GM23338 (cell line): ENCODE data around the gene RDH8. TPM values are rescaled to one million over a fixed set of nuclear protein-coding genes. Genes with fewer than 3 reads are reported as not detected.

Experiments used
- ATAC-seq: fragments of 200-7000 bp; cut with Tn5 transposase; 3 replicates; pipeline ENCODE4 v1.9.1; 2020
- DNase-seq: peaks from one replicate; pipeline ENCODE4 v3.0.0-alpha.2; 2015; ENCODE audit warnings: low spot score
- H2AFZ ChIP-seq: fragments of 200-600 bp; sonication (generic); 2 replicates; pipeline ENCODE4 v1.8.0; 2016; ENCODE audit warnings: antibody characterized with exemption, mild to moderate bottlenecking, moderate library complexity
- H3F3A ChIP-seq: fragments of 200-600 bp; sonication (generic); replicated peaks from 2 replicates; pipeline ENCODE4 v1.8.0; 2017; ENCODE audit warnings: antibody characterized with exemption, mixed run types, low read depth
- H3K27ac ChIP-seq: fragments of 200-600 bp; sonication (generic); 2 replicates; pipeline ENCODE4 v1.6.1; 2016; ENCODE audit warnings: low read depth
- H3K27me3 ChIP-seq: fragments of 200-600 bp; sonication (generic); 2 replicates; pipeline ENCODE4 v1.8.0; 2016; ENCODE audit warnings: mild to moderate bottlenecking, mixed run types, moderate library complexity; ENCODE audit not compliant: insufficient read depth
- H3K36me3 ChIP-seq: fragments of 200-600 bp; sonication (generic); 2 replicates; pipeline ENCODE4 v1.8.0; 2016; ENCODE audit warnings: mild to moderate bottlenecking; ENCODE audit not compliant: insufficient read depth
- H3K4me1 ChIP-seq: fragments of 200-600 bp; sonication (generic); 2 replicates; pipeline ENCODE4 v1.8.0; 2016; ENCODE audit warnings: mild to moderate bottlenecking, moderate library complexity; ENCODE audit not compliant: insufficient read depth
- H3K4me2 ChIP-seq: fragments of 200-600 bp; sonication (generic); 2 replicates; pipeline ENCODE4 v1.7.1; 2017; ENCODE audit warnings: mixed run types
- H3K4me3 ChIP-seq: fragments of 200-600 bp; sonication (generic); 2 replicates; pipeline ENCODE4 v1.6.1; 2016; ENCODE audit warnings: mixed run types
- H3K79me2 ChIP-seq: fragments of 200-600 bp; sonication (generic); replicated peaks from 2 replicates; pipeline ENCODE4 v1.8.0; 2017; ENCODE audit warnings: mild to moderate bottlenecking; ENCODE audit not compliant: insufficient read depth
- H3K9me2 ChIP-seq: fragments of 200-600 bp; sonication (generic); 2 replicates; pipeline ENCODE4 v1.8.0; 2017; ENCODE audit not compliant: insufficient read depth
- H4K20me1 ChIP-seq: fragments of 200-600 bp; sonication (generic); replicated peaks from 2 replicates; pipeline ENCODE4 v1.8.0; 2017; ENCODE audit warnings: mild to moderate bottlenecking; ENCODE audit not compliant: insufficient read depth
- H3K27ac Mint-ChIP-seq: 2 replicates; pipeline ENCODE4 v1.8.0; 2020; ENCODE audit warnings: inconsistent platforms, mild to moderate bottlenecking, moderate library complexity, mixed read lengths
- H3K27me3 Mint-ChIP-seq: 3 replicates; pipeline ENCODE4 v1.8.0; 2022; ENCODE audit warnings: low read depth, mild to moderate bottlenecking, moderate library complexity, mixed read lengths, inconsistent platforms; ENCODE audit not compliant: insufficient read depth, poor library complexity
- H3K36me3 Mint-ChIP-seq: 3 replicates; pipeline ENCODE4 v1.8.0; 2021; ENCODE audit warnings: low read depth, mild to moderate bottlenecking, inconsistent platforms, moderate library complexity, mixed read lengths
- H3K4me1 Mint-ChIP-seq: 3 replicates; pipeline ENCODE4 v1.8.0; 2020; ENCODE audit warnings: mild to moderate bottlenecking, inconsistent platforms, mixed read lengths
- H3K4me3 Mint-ChIP-seq: 3 replicates; pipeline ENCODE4 v1.8.0; 2021; ENCODE audit warnings: moderate library complexity, mild to moderate bottlenecking, inconsistent platforms, mixed read lengths
- H3K9me3 Mint-ChIP-seq: 3 replicates; pipeline ENCODE4 v1.8.0; 2020; ENCODE audit warnings: moderate library complexity, mild to moderate bottlenecking, inconsistent platforms, mixed read lengths
- CREB1 ChIP-seq: fragments of 250-450 bp; sonication (Bioruptor Pico); IDR thresholded peaks from 2 replicates; pipeline ENCODE4 v1.5.0; 2020; ENCODE audit warnings: low read depth, mild to moderate bottlenecking, moderate library complexity
- CTCF ChIP-seq, 2 experiments: fragments of 200-600 bp in 1 of 2; sonication (generic) in 1 of 2; conservative IDR thresholded peaks; 2 replicates each; pipeline versions ENCODE4 v1.5.1 to v1.6.1; 2016 to 2017; ENCODE audit warnings: antibody characterized with exemption in 2 of 2, low read depth in 2 of 2, mild to moderate bottlenecking in 2 of 2, moderate library complexity in 1 of 2
- ETS1 ChIP-seq: IDR thresholded peaks from 2 replicates; pipeline ENCODE4 v1.6.1; 2016; ENCODE audit warnings: antibody characterized with exemption
- EZH2 ChIP-seq: fragments of 200-600 bp; sonication (generic); IDR thresholded peaks from one replicate; pipeline ENCODE4 v1.8.0; 2017; ENCODE audit warnings: antibody characterized with exemption, mild to moderate bottlenecking, low read depth; ENCODE audit not compliant: unreplicated experiment
- EZH2phosphoT487 ChIP-seq: fragments of 200-600 bp; sonication (generic); IDR thresholded peaks from one replicate; pipeline ENCODE4 v1.8.1; 2018; ENCODE audit warnings: antibody characterized with exemption; ENCODE audit not compliant: unreplicated experiment
- JUNB ChIP-seq: IDR thresholded peaks from one replicate; pipeline ENCODE4 v1.6.1; 2016; ENCODE audit warnings: antibody characterized with exemption; ENCODE audit not compliant: unreplicated experiment
- NANOG ChIP-seq: IDR thresholded peaks from 2 replicates; pipeline ENCODE4 v1.6.1; 2016; ENCODE audit warnings: antibody characterized with exemption, borderline replicate concordance
- POLR2AphosphoS5 ChIP-seq: IDR thresholded peaks from 2 replicates; pipeline ENCODE4 v1.6.1; 2016; ENCODE audit warnings: antibody characterized with exemption, low read depth
- STAT1 ChIP-seq: IDR thresholded peaks from one replicate; pipeline ENCODE4 v1.6.1; 2016; ENCODE audit warnings: antibody characterized with exemption; ENCODE audit not compliant: unreplicated experiment
- ZNF114 ChIP-seq: fragments of 250-450 bp; sonication (Bioruptor Pico); IDR thresholded peaks from 2 replicates; pipeline ENCODE4 v1.5.0; 2020; ENCODE audit warnings: mild to moderate bottlenecking, moderate library complexity
- ZNF331 ChIP-seq: fragments of 250-450 bp; sonication (Bioruptor Pico); IDR thresholded peaks from 2 replicates; pipeline ENCODE4 v1.5.0; 2020; ENCODE audit warnings: low read depth, mild to moderate bottlenecking, moderate library complexity
- polyA plus RNA-seq: library from polyadenylated mRNA; unstranded; fragments of >200 nt; fragmentation: Nextera tagmentation; extraction: Ambion mirVana; gene quantifications from 2 replicates; pipeline ENCODE4 v1.2.1, GENCODE V29; 2016
- total RNA-seq: library from RNA; depleted of rRNA; stranded (reverse); fragments of >200 nt; shearing (Covaris generic); gene quantifications from 2 replicates; pipeline ENCODE4 v1.2.3, GENCODE V29; 2014
- TF ChIP-seq, protein P1 (sequence below): IDR thresholded peaks from one replicate; pipeline ENCODE4 v1.6.1; 2018; ENCODE audit warnings: antibody characterized with exemption; ENCODE audit not compliant: unreplicated experiment
- TF ChIP-seq, protein P2 (sequence below): fragments of 250-450 bp; sonication (Bioruptor Pico); IDR thresholded peaks from 2 replicates; pipeline ENCODE4 v1.5.0; 2020; ENCODE audit warnings: mild to moderate bottlenecking, moderate library complexity

The RDH8 gene
- total and polyA plus RNA-seq, 2 experiments from 2014 or later, result not detected

- DNase-seq, result no peak
- no peaks in the 10 kb centered on the region for H3K36me3 ChIP-seq
- H2AFZ ChIP-seq, result no peak overlapping the region
- H3K27me3 Mint-ChIP-seq, result peaks cover 16% of the 10 kb centered on the region
- no peak overlapping the region for H3K4me2 ChIP-seq
- no peaks in the 10 kb centered on the region for H3K4me1 ChIP-seq
- no peaks in the 10 kb centered on the region for H3K27me3 ChIP-seq
- H3K9me3 Mint-ChIP-seq, result no peaks in the 10 kb centered on the region; the same call in 1 of the 3 replicates
- H4K20me1 ChIP-seq, result no peaks in the 10 kb centered on the region
- H3F3A ChIP-seq, result no peaks in the 10 kb centered on the region
- ATAC-seq, result no peak
- H3K9me2 ChIP-seq, result no peaks in the 10 kb centered on the region
- H3K36me3 Mint-ChIP-seq, result no peaks in the 10 kb centered on the region
- H3K79me2 ChIP-seq, result no peaks in the 10 kb centered on the region
- peaks cover 2% of the 10 kb centered on the region; the same call in 1 of the 3 replicates for H3K4me1 Mint-ChIP-seq
- TF ChIP-seq JUNB (no peak), NANOG (no peak), ZNF331 (CRISPR knock-in tag) (no peak), ETS1 (no peak), POLR2AphosphoS5 (no peak), CREB1 (CRISPR knock-in tag) (no peak), ZNF114 (CRISPR knock-in tag) (no peak), EZH2phosphoT487 (no peak), STAT1 (no peak), CTCF (conservative IDR thresholded peaks at IDR 0.05; ENCODE audit: low read depth in 2 of 2) (no peak), EZH2 (no peak)
- TF ChIP-seq, protein P1, sequence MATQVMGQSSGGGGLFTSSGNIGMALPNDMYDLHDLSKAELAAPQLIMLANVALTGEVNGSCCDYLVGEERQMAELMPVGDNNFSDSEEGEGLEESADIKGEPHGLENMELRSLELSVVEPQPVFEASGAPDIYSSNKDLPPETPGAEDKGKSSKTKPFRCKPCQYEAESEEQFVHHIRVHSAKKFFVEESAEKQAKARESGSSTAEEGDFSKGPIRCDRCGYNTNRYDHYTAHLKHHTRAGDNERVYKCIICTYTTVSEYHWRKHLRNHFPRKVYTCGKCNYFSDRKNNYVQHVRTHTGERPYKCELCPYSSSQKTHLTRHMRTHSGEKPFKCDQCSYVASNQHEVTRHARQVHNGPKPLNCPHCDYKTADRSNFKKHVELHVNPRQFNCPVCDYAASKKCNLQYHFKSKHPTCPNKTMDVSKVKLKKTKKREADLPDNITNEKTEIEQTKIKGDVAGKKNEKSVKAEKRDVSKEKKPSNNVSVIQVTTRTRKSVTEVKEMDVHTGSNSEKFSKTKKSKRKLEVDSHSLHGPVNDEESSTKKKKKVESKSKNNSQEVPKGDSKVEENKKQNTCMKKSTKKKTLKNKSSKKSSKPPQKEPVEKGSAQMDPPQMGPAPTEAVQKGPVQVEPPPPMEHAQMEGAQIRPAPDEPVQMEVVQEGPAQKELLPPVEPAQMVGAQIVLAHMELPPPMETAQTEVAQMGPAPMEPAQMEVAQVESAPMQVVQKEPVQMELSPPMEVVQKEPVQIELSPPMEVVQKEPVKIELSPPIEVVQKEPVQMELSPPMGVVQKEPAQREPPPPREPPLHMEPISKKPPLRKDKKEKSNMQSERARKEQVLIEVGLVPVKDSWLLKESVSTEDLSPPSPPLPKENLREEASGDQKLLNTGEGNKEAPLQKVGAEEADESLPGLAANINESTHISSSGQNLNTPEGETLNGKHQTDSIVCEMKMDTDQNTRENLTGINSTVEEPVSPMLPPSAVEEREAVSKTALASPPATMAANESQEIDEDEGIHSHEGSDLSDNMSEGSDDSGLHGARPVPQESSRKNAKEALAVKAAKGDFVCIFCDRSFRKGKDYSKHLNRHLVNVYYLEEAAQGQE, result no peak
- TF ChIP-seq, protein P2, sequence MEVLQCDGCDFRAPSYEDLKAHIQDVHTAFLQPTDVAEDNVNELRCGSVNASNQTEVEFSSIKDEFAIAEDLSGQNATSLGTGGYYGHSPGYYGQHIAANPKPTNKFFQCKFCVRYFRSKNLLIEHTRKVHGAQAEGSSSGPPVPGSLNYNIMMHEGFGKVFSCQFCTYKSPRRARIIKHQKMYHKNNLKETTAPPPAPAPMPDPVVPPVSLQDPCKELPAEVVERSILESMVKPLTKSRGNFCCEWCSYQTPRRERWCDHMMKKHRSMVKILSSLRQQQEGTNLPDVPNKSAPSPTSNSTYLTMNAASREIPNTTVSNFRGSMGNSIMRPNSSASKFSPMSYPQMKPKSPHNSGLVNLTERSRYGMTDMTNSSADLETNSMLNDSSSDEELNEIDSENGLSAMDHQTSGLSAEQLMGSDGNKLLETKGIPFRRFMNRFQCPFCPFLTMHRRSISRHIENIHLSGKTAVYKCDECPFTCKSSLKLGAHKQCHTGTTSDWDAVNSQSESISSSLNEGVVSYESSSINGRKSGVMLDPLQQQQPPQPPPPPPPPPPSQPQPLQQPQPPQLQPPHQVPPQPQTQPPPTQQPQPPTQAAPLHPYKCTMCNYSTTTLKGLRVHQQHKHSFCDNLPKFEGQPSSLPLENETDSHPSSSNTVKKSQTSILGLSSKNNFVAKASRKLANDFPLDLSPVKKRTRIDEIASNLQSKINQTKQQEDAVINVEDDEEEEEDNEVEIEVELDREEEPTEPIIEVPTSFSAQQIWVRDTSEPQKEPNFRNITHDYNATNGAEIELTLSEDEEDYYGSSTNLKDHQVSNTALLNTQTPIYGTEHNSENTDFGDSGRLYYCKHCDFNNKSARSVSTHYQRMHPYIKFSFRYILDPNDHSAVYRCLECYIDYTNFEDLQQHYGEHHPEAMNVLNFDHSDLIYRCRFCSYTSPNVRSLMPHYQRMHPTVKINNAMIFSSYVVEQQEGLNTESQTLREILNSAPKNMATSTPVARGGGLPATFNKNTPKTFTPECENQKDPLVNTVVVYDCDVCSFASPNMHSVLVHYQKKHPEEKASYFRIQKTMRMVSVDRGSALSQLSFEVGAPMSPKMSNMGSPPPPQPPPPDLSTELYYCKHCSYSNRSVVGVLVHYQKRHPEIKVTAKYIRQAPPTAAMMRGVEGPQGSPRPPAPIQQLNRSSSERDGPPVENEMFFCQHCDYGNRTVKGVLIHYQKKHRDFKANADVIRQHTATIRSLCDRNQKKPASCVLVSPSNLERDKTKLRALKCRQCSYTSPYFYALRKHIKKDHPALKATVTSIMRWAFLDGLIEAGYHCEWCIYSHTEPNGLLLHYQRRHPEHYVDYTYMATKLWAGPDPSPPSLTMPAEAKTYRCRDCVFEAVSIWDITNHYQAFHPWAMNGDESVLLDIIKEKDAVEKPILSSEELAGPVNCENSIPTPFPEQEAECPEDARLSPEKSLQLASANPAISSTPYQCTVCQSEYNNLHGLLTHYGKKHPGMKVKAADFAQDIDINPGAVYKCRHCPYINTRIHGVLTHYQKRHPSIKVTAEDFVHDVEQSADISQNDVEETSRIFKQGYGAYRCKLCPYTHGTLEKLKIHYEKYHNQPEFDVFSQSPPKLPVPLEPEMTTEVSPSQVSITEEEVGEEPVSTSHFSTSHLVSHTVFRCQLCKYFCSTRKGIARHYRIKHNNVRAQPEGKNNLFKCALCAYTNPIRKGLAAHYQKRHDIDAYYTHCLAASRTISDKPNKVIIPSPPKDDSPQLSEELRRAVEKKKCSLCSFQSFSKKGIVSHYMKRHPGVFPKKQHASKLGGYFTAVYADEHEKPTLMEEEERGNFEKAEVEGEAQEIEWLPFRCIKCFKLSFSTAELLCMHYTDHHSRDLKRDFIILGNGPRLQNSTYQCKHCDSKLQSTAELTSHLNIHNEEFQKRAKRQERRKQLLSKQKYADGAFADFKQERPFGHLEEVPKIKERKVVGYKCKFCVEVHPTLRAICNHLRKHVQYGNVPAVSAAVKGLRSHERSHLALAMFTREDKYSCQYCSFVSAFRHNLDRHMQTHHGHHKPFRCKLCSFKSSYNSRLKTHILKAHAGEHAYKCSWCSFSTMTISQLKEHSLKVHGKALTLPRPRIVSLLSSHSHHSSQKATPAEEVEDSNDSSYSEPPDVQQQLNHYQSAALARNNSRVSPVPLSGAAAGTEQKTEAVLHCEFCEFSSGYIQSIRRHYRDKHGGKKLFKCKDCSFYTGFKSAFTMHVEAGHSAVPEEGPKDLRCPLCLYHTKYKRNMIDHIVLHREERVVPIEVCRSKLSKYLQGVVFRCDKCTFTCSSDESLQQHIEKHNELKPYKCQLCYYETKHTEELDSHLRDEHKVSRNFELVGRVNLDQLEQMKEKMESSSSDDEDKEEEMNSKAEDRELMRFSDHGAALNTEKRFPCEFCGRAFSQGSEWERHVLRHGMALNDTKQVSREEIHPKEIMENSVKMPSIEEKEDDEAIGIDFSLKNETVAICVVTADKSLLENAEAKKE (CRISPR knock-in tag), result no peak
- H3K27ac ChIP-seq, result no peak overlapping the region
- H3K4me3 Mint-ChIP-seq, result no peak overlapping the region
- H3K4me3 ChIP-seq, result no peak overlapping the region
- no peak overlapping the region for H3K27ac Mint-ChIP-seq
Measured at GRCh38 chr19:9995999-9996398, 17.3 kb upstream of the RDH8 start.
